Measurements from ENCODE around the gene CASP2. TPM values are rescaled to one million over a fixed set of nuclear protein-coding genes. Genes with fewer than 3 reads are reported as not detected.

CASP2 gene
- total and polyA plus RNA-seq, 2 of the 13 experiments (the other 11 are each of a cell fraction or from before 2014, with no cell fraction given): 10.2 to 13.7 TPM

DNA sequence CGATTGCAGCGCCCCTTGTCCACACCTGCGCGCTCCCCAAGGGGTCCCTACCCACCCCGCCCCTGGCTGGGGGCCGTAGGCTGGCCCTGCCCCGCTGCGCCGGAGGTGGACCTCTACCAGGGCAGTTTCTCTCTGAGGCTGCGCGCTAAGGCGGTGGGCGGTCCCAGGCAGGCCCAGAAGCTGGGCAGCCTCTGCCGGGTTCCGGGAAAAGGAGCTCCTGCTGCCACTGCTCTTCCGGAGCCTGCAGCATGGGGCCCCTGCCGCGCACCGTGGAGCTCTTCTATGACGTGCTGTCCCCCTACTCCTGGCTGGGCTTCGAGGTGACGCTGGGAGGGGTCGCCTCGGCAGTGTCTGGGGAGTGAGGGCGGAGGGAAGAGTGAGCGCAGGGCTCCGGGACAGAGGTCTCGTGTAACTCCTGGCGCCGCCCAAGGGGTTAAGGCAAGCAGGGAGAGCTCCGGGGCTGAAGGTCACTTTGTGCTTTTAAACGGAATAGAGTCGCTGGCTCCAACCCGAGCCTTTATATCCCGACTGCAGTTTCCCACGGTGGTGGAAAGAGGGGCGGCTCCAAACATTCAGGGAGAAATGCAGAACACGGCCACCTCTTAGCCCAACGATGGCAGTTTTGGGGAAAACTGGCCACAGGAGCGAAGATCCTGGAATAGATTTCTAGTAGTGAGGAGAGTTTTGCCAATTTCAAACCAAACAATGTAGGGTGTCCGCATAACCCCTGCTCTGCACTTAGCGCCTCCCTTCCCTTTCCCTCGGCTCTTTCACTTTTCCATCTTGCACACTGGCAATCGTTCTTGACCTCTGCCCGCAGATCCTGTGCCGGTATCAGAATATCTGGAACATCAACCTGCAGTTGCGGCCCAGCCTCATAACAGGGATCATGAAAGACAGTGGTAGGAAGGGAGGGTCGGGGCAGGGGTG, 24.6 kb upstream of the CASP2 start, which contains the start of gene GSTK1 (continued):
- TF ChIP-seq CHCHD3 (CRISPR knock-in tag; IDR thresholded peaks at IDR 0.05) (no peak), ZNF136 (CRISPR knock-in tag; IDR thresholded peaks at IDR 0.05; ENCODE audit: low read depth) (0 out of 2 replicates have a peak, but pooled peaks have one; percentile 44), HNRNPLL (IDR thresholded peaks at IDR 0.05; ENCODE audit: low read depth, low read length, poor library complexity, severe bottlenecking) (peak; percentile 74), TEAD3 (CRISPR knock-in tag; optimal IDR thresholded peaks at IDR 0.05; ENCODE audit: borderline replicate concordance) (no peak), RAD21 (CRISPR knock-in tag; IDR thresholded peaks at IDR 0.05) (peak; percentile 22), PAX8 (CRISPR knock-in tag; IDR thresholded peaks at IDR 0.05; ENCODE audit: borderline replicate concordance) (no peak), ATM (IDR thresholded peaks at IDR 0.05; ENCODE audit: borderline replicate concordance) (no peak), ZBTB1 (CRISPR knock-in tag; IDR thresholded peaks at IDR 0.05; ENCODE audit: borderline replicate concordance) (no peak), HNRNPL (IDR thresholded peaks at IDR 0.05; ENCODE audit: low read depth, low read length) (peak; percentile 75), ZNF230 (CRISPR knock-in tag; IDR thresholded peaks at IDR 0.05) (peak; percentile 89), ZNF337 (CRISPR knock-in tag; IDR thresholded peaks at IDR 0.05; ENCODE audit: borderline replicate concordance, low read depth) (no peak), CCAR2 (optimal IDR thresholded peaks at IDR 0.05; ENCODE audit: low read depth, low read length) (no peak), ZNF224 (CRISPR knock-in tag; IDR thresholded peaks at IDR 0.05) (no peak), NFATC3 (CRISPR knock-in tag; IDR thresholded peaks at IDR 0.05) (no peak), AGO2 (optimal IDR thresholded peaks at IDR 0.05; ENCODE audit: low read depth, low read length) (peak; percentile 61)
- TF ChIP-seq, protein P1, sequence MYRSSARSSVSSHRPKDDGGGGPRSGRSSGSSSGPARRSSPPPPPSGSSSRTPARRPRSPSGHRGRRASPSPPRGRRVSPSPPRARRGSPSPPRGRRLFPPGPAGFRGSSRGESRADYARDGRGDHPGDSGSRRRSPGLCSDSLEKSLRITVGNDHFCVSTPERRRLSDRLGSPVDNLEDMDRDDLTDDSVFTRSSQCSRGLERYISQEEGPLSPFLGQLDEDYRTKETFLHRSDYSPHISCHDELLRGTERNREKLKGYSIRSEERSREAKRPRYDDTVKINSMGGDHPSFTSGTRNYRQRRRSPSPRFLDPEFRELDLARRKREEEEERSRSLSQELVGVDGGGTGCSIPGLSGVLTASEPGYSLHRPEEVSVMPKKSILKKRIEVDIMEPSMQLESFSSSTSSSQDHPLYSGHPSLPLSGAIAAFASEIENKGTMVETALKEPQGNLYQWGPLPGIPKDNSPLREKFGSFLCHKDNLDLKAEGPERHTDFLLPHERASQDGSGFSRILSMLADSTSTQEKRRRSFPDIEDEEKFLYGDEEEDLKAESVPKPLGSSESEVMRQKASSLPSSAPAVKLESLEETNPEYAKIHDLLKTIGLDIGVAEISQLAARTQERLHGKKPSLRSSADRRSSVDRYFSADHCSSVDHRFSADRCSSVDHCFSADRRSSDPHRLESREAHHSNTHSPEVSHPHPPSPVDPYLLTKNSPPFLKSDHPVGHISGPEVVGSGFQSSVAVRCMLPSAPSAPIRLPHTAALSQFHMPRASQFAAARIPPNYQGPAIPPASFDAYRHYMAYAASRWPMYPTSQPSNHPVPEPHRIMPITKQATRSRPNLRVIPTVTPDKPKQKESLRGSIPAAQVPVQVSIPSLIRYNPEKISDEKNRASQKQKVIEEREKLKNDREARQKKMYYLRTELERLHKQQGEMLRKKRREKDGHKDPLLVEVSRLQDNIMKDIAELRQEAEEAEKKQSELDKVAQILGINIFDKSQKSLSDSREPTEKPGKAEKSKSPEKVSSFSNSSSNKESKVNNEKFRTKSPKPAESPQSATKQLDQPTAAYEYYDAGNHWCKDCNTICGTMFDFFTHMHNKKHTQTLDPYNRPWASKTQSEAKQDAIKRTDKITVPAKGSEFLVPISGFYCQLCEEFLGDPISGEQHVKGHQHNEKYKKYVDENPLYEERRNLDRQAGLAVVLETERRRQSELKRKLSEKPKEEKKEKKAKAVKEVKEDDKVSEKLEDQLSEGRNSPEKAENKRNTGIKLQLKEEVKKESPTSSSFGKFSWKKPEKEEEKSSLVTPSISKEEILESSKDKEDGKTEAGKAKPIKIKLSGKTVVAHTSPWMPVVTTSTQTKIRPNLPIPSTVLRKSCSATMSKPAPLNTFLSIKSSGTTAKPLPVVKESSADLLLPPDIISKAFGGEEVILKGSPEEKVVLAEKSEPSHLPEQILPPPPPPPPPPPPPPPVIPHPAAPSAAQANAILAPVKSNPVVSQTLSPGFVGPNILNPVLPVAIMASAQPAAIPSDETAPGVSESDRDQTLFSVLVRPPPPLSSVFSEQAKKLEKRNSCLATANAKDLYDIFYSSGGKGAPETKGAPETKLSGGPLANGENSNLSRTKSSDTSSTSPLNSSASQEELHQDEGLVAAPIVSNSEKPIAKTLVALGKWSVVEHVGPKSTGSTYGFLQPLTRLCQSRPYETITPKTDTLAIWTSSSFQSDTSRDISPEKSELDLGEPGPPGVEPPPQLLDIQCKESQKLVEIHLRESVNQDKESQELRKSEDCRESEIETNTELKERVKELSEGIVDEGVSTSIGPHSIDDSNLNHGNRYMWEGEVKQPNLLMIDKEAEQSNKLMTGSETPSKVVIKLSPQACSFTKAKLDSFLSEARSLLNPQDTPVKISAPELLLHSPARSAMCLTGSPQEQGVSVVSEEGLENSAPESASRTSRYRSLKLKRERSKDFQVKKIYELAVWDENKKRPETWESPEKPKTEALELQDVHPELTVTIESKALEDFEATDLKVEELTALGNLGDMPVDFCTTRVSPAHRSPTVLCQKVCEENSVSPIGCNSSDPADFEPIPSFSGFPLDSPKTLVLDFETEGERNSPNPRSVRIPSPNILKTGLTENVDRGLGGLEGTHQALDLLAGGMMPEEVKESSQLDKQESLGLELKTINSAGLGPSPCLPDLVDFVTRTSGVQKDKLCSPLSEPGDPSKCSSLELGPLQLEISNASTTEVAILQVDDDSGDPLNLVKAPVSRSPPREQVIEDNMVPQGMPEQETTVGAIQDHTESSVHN (CRISPR knock-in tag; IDR thresholded peaks at IDR 0.05): no peak
- TF ChIP-seq, protein P2, sequence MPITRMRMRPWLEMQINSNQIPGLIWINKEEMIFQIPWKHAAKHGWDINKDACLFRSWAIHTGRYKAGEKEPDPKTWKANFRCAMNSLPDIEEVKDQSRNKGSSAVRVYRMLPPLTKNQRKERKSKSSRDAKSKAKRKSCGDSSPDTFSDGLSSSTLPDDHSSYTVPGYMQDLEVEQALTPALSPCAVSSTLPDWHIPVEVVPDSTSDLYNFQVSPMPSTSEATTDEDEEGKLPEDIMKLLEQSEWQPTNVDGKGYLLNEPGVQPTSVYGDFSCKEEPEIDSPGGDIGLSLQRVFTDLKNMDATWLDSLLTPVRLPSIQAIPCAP (CRISPR knock-in tag; IDR thresholded peaks at IDR 0.05; ENCODE audit: low read depth): 0 out of 2 replicates have a peak, but pooled peaks have one; percentile 78
